Right kidney (tissue), 1 donor: ENCODE measurements around the gene CD82.
"Not testable (repeated sequence)": the region's sequence is repeated elsewhere in the genome, so short reads cannot be mapped to it uniquely, and the experiment has no call there.

Experiments used
- DNase-seq: peaks from one replicate; pipeline ENCODE4 v3.0.0-alpha.2; 2016

CD82 gene

DNA sequence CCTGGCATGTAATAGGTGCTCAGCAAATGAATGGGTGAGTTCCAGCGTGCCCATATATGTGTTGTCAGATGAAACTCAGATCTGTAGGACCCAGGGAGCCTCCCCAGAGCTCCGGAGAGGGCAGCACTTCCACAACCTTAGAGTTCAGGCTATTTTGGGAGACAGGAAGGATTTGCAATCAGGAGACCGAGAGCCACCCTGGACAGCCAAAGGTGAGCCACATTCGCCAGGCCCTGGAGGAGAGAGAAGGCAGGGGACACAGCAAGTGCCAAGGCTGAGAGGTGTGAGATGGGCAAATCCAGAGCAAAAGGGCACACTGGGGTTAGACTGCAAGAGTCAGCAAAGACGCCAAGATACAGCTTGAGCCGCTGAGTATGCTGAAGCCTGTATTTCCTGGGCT, 66.4 kb downstream of the CD82 start:
- no peak for DNase-seq

DNA sequence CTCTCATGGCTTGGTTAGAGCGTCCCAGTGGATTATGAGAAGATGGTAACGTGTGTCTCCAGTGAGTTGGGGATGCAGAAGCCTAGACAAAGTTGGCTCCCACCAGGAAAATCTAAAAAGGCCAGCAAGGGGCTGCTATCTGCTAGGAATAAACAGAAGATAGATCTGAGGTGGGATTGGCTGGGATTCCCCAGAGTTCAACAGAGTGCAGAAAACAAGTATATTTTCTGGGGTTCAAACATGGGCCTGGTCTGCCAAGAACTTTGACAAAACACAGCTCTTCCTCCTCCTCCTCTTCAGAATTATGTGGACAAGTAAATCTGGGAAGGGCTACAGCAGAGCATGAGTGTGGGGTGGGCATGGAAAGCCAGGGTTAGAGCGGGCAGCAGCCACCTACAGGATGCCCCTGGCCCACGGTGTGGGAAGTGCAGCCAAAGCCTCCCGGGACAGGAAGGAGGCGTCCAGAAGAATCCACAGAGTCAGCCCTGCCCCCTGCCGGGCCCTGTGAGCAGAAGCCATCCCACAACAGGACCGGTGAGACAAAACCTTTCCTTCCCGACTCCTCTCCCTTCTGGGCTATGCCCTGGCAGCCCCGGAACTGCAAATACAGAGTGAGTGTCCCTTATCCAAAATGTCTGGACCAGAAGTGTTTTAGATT, 67.1 kb downstream of the CD82 start:
- DNase-seq: no peak

DNA sequence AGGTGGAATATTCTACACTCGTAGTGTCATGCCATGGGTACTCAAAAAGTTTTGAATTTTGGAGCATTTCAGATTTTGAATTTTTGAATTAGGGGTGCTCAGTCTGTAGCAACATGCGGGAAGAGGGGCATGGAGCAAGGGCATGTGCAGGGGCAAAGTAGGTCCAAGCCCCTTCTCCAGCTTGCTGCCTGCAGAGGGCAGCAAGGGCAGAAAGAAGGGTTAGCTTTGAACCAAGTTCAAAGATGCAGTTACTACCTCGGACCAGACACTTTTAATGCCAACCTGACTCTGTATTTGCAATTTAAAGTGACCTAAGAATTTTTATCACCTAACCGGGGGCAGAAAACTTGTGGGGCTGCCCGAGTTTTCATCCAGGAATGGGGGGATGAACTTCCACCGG, 68.2 kb downstream of the CD82 start:
- DNase-seq: no peak

DNA sequence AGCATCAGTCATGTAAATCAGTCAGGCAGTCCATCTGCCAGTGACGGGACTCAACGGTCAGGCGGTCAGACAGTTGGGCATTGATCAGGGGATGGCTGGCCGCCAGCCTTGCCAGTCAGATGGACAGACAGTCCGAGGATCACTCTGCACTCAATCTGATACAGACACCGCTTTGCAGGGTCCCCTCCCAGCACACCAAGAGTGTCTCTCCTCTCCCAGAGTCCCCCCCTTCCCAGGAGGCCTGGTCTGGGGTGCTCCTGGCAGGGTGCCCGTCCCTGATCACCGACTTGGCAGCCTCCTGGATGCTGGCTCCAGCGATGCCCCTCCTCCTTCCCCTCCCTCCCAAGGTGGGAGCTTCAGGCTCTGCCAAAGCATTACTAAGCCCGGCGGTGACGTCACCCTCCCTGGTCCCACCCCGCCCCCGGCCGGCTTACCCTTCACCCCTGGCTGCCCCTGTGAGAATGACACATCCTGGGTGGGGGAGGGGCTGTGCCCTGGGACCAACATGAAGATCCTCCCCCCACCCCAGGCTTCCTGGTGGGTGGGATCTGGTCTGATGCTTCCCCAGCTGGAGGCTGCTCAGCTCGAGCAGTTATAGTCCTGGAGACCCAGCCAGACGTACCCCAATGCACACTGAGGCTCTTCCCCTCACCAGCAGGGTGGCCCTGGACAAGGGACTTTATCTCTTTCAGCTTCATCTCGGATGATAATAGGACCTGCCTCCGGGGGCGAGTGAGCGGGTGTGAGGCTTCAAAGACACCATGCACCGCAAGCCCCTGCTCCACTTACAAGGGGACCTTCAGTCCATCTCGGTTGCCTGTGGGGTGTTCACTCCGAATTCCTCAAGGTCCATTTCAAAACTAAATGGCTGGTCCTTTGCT, 69.2 kb downstream of the CD82 start:
- peak; percentile 63 for DNase-seq

DNA sequence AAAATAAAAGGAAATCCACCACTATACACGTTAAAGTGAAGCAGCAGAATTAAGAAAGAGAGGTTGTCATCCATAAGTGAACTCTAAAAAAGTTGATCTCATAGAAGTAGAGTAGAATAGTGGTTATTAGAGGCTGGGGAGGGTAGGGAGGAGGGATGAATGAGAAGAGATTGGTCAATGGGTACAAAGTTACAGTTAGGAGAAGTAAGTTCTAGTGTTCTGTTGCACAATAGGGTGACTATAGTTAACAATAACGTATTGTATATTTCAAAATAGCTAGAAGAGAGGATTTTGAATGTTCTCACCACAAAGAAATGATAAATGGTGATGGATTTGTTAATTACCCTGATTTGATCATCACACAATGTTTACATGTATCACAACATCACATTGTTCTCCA, 72.0 kb downstream of the CD82 start:
- no peak for DNase-seq

DNA sequence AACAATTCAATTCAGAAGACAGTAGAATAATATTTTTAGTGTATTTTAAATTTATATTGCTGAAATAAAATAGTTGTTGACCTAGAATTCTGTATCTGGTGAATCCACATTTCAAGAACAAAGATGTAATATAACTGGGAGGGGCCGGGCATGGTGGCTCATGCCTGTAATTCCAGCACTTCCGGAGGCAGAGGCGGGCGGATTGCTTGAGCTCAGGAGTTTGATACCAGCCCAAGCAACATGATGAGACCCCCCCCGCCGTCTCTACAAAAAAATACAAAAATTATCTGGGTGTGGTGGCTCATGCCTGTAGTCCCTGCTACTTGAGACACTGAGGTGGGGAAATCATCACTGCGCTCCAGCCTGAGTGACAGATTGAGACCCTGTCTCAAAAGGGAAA, 72.6 kb downstream of the CD82 start:
- no peak for DNase-seq

DNA sequence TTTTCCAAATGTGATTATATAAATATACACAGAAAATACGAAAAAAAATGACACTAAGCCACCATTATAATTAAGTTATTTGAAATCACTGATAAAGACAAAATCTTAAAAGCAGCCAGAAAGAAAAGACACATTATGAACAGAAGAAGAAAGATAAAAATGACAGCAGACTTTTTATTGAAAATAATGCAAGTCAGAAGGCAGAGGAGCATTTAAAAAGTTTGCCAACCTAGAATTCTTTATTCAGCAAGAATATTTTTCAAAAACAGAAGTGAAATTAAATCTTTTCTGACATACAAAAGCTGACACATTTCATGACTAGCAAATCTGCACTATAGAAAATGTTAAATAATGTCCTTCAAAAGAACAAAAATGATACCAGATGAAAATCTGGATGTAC, 77.8 kb downstream of the CD82 start:
- no peak for DNase-seq

DNA sequence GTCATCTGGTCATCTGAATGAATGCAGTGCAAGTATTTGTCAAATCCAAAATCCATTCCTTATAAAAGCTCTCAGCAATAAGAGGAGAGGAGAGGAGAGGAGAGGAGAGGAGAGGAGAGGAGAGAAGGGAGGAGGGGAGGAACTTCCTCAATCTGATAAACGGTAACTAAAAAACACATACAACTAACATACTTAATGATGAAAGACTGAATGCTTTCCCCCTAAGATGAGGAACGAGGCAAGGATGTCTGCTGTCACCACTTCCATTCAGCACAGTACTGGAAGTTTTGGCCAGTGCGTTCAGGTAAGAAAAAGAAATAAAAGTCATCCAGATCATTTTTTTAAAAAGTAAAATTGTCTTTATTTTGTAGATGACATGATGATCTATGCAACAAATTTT, 80.4 kb downstream of the CD82 start:
- no peak for DNase-seq

DNA sequence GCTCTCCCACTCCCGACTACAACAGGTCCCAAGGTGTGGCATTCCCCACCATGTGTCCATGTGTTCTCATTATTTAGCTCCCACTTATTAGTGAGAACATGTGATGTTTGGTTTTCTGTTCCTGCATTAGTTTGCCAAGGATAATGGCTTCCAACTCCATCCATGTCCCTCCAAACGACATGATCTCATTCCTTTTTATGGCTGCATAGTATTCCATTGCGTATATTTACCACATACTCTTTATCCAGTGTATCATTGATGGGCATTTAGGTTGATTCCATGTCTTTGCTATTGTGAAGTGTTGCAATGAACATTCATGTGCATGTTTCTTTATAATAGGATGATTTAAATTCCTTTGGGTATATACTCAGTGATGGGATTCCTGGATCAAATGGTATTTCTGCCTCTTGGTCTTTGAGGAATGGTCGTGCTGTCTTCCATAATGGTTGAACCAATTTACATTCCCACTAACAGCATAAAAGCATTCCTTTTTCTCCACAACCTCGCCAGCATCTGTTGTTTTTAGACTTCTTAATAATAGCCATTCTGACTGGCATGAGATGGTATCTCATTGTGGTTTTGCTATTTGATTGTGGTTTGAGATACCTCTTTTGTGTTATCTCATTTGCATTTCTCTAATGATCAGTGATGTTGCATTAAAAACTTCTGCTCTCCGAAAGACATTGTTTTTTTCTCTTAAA, 81.9 kb downstream of the CD82 start:
- DNase-seq: not testable (repeated sequence)

DNA sequence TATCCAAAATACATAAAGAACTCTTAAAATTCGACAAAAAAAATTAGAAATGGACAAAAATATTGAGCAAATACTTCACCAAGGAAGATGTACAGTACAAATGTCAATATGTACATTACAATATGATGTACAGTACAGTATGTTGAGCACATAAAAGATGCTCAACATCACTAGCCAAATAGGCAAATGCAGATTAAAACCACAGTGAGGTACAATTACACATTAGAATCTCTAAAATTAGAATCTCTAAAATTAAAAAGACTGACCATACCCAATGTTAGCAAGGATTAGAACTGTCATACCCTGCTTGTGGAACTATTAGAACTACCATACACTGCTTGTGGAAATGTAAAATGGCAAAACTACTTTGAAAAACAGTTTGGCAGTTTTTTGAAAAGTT, 82.6 kb downstream of the CD82 start:
- DNase-seq: no peak

DNA sequence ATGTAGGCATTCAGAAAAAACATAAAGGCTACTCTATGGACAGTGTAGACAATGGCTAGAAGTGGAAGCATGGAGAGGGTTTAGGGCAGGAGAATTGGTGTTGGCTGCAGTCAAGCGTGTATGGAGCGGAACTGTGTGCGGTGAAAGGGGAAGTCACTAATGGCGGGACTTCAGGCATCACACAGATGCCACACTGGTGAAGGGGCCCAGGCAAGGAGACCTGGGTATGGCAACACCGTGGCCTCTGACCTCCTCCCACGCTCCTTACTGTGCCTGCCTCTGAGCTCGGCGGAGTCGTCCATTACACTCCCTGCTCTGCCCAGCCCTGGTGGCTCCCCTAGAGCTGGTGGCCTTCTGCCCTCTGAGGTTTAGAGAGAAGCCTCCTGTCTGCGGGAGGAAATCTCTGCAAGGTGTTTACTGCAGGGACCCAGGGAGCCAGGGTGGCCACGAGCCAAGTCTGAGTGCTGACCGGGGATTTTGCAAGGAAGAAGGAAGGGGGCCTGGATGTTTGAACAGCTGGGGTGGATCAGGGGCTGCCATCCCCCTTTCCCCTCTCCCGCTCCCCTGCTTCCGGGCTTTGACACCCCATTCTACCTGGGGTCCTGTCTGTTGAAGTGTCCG, 86.2 kb downstream of the CD82 start:
- DNase-seq: no peak

DNA sequence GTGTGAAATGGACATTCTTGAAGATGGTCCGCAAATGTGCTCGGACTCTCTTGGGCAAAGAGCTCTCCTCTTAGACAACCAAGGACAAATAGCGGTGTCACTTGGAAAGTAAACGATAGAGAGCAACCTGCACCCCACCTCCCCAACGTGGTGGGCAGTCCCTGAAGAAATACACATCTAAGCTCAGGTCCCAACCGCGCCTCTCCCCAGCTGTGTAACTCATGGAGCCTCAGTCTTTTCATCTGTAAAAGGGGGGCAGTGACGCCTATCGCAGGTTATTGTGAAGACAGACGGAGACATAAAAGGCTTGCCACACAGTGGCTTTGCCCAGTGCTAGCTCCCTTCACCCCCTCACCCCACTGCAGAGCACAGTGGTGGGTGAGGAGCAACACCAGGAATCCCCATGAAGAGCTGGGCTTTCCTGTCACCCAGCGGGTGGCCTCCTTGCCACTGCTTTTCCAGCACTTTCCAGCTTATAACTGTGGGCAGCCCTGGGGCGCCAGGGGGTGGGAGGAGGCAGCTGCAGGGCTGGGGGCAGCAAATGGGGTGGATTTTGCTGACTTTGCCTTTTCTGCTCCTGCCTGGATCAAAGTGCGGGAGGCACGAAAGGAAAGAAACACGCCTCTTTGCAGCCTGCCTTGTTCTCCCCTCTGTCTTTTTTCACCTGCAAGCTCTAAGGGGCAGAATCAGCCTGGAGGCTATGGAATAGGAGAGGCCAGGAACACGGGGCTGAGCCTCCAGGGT, 87.6 kb downstream of the CD82 start:
- no peak for DNase-seq

DNA sequence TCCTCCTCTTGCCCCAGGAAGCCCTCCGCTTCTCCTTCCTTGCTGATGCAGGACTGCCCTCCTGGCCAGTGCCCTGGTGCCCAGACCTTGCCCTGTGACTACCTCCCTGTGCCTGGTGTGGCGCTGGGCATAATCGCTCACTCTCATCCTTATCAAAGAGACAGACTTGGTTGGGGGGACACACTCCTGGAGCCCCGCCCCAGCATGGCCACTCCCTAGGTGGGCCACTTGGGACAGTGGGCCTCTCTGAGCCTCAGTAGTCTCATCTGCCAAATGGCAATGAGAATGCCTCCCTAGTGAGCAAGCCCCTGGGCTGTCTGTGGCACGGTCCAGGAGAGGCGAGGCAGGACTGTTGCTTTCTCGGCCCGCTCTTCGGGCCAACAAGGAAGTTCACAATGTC, 88.6 kb downstream of the CD82 start:
- DNase-seq: no peak

DNA sequence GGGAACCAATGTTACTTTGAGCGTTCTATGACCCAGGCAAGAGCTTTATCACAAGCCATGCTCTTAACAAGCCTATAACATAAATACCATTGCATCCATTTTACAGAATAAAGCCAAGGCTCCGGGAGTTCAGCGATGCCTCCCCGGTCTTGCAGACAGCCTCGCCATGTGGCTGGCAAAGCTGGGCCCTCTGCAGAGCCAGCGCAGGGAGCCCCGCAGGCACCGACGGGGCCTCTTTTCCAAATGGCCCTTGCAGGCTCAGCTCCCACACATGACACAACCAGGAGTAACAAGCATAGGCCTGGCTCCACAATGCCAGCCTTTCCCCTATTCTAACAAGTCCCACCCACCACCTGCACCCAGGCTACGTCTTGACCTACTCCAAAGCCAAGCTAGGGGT, 89.1 kb downstream of the CD82 start:
- DNase-seq: no peak

DNA sequence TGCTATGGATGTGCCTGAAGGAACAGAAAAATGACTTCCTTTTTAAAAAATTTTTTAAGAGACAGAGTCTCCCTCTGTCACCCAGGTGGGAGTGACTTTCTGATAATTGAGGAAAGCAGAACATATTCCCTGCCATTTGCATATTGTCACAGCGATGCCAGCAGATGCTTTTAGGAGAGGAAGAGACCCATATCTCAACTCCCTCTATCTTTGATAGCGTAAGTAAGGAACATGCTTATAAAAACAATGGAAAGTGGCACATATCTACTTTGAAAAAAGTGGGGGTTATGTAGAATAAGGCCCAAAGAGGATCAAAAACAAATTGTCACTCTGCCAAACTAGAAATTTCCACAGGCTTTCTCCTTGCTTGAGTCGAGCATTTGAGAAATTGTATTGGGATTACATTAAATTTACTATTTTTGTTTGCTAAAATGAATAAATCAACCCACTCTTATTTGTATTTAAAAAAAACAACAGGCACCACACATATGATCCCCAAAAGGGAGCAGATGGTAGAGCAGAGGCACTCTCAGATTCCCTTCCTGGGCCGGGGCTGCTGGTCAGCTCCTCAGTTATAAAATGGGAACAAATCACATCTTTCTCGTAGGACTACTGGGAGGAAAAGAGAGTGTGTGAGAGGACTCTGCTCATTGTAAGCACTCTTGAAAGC, 92.5 kb downstream of the CD82 start:
- no peak for DNase-seq

DNA sequence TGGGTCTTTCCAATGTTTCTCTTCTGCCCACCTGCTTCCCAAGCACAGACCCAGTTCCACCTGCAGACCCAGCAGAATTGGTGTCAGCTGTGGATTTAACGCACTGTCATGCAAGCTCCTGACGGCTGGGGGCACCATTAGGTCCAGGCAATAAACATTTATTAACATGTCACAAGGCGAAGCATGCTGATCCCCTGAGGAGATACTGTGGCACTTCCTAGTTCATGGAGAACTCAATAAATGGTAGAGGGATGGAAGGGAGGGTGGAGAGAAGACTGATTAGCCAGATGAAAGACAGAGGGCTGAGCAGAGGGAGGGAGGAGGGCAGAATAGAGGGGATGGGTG, 93.0 kb downstream of the CD82 start:
- DNase-seq: no peak

DNA sequence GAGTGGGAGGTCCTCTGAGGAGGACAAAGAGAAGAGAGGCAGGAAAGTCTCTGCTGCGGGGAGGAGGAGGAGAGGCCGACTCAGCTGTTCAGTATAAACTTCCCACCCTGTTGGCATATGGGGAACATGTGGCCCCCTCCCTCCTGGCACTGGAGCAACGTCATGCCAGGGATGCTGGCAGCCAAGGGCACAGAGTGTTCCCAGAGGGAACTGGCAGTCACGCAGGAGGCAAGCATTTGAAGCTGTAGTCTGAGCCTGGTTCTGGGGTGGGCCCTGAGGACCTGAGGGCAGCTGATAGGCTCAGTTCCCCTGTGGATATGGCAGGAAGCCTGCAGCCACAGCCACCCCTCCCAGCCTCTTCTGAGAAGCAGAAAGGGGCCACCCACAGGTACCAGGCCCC, 94.2 kb downstream of the CD82 start:
- DNase-seq: no peak

DNA sequence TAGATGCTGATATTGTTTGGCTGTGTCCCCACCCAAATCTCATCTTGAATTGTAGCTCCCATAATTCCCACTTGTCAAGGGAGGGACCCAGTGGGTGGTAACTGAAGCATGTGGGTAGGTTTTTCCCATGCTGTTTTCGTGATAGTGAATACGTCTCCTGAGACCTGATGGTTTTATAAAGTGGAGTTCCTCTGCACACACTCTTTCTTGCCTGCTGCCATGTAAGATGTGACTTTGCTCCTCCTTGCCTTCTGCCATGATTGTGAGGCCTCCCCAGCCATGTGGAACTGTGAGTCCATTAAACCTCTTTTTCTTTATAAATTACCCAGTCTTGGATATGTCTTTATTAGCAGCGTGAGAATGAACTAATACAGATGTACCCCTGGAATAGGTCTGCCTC, 95.1 kb downstream of the CD82 start:
- not testable (repeated sequence) for DNase-seq

DNA sequence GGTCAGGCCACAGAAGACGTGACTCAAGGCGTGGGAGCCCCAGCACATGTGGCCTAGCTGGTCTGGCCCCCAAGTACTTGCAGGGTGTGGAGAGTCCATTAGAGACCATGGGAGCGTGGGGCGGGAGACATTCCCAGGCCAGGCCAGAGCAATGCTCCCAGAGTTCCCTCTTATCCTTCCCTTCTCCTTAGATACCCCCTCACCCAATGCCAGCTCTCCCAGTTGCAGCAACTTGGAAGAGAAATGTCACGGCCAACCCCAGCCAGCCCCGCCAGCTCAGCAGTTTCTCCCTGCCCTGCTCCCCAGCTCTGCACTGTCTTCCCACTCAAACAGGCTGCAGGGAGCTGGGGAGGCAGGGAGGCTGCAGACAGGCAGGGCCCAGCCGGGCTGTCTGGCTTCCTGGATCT, 95.9 kb downstream of the CD82 start:
- no peak for DNase-seq
